PC-9 (cell line): ENCODE results near the gene GRB7. TPM values are rescaled to one million over a fixed set of nuclear protein-coding genes. Genes with fewer than 3 reads are reported as not detected.

ENCODE experiments used
- BruUV-seq: library from RNA; stranded (reverse); fragments of 400-500 nt; replicated peaks from 2 replicates; lab custom pipeline; 2021; lab: Mats Ljungman, UMichigan
- CTCF ChIA-PET: fragments of 300-600 bp; sonication (Branson Sonifier 250); formaldehyde crosslinking; loops from one replicate; lab custom pipeline; 2022; ENCODE audit warnings: antibody characterized with exemption; lab: Charles Lee
- POLR2A ChIA-PET: fragments of 300-600 bp; sonication (Branson Sonifier 250); formaldehyde crosslinking; loops from one replicate; lab custom pipeline; 2022; ENCODE audit warnings: antibody characterized with exemption; ENCODE audit not compliant: unreplicated experiment; lab: Charles Lee
- DNase-seq, 2 experiments: peaks; one replicate each; pipeline versions ENCODE4 v3.0.0 to v3.0.0-alpha.2; 2015 to 2022; ENCODE audit warnings: mixed read lengths in 1 of 2
- H2AFZ ChIP-seq: fragments of 200-600 bp; sonication (generic); 2 replicates; pipeline ENCODE4 v1.8.1; 2017; ENCODE audit warnings: antibody characterized with exemption
- H3F3A ChIP-seq: fragments of 200-600 bp; sonication (generic); 2 replicates; pipeline ENCODE4 v1.8.1; 2017; ENCODE audit warnings: antibody characterized with exemption, mild to moderate bottlenecking, low read depth; ENCODE audit not compliant: insufficient read depth
- H3K27ac ChIP-seq: fragments of 200-600 bp; sonication (generic); 2 replicates; pipeline ENCODE4 v1.6.1; 2016; ENCODE audit warnings: mixed run types
- H3K27me3 ChIP-seq: fragments of 200-600 bp; sonication (generic); 2 replicates; pipeline ENCODE4 v1.6.1; 2016; ENCODE audit warnings: low read depth, mixed run types; ENCODE audit not compliant: insufficient read depth
- H3K36me3 ChIP-seq: fragments of 200-600 bp; sonication (generic); 2 replicates; pipeline ENCODE4 v1.6.1; 2016; ENCODE audit warnings: low read depth, mixed run types
- H3K4me1 ChIP-seq: fragments of 200-600 bp; sonication (generic); replicated peaks from 2 replicates; pipeline ENCODE4 v1.6.1; 2016; ENCODE audit warnings: mixed run types; ENCODE audit not compliant: insufficient read depth
- H3K4me2 ChIP-seq: fragments of 200-600 bp; sonication (generic); 2 replicates; pipeline ENCODE4 v1.6.1; 2017; ENCODE audit warnings: mixed run types
- H3K4me3 ChIP-seq: fragments of 200-600 bp; sonication (generic); 2 replicates; pipeline ENCODE4 v1.6.1; 2016; ENCODE audit warnings: mixed run types
- H3K79me2 ChIP-seq: fragments of 200-600 bp; sonication (generic); 2 replicates; pipeline ENCODE4 v1.6.1; 2017; ENCODE audit warnings: low read depth, mixed run types
- H3K9me2 ChIP-seq: fragments of 200-600 bp; sonication (generic); 2 replicates; pipeline ENCODE4 v1.8.1; 2017; ENCODE audit warnings: mild to moderate bottlenecking; ENCODE audit not compliant: insufficient read depth
- H3K9me3 ChIP-seq: fragments of 200-600 bp; sonication (generic); 2 replicates; pipeline ENCODE4 v1.8.1; 2016; ENCODE audit warnings: low read depth; ENCODE audit not compliant: insufficient read depth
- H4K20me1 ChIP-seq: fragments of 200-600 bp; sonication (generic); 2 replicates; pipeline ENCODE4 v1.8.1; 2017; ENCODE audit not compliant: insufficient read depth
- EZH2 ChIP-seq: fragments of 200-600 bp; sonication (generic); IDR thresholded peaks from 2 replicates; pipeline ENCODE4 v1.8.0; 2017; ENCODE audit warnings: antibody characterized with exemption, low read depth
- intact Hi-C: fragments of 100-400 bp; cut with micrococcal nuclease; formaldehyde crosslinking; loops from one replicate; pipeline ENCODE4 v1.10.0; 2022; ENCODE audit not compliant: unreplicated experiment
- total RNA-seq: library from RNA; stranded (reverse); gene quantifications from 2 replicates; pipeline ENCODE4 v1.2.3, GENCODE V29; 2021
- TF ChIP-seq, protein P1 (sequence below): fragments of 200-600 bp; sonication (generic); conservative IDR thresholded peaks from 2 replicates; pipeline ENCODE4 v1.6.1; 2017; ENCODE audit warnings: mixed run types, antibody characterized with exemption, mild to moderate bottlenecking, moderate library complexity

The GRB7 gene
- total RNA-seq, 1 experiment from 2014 or later = 49.1 TPM

DNA sequence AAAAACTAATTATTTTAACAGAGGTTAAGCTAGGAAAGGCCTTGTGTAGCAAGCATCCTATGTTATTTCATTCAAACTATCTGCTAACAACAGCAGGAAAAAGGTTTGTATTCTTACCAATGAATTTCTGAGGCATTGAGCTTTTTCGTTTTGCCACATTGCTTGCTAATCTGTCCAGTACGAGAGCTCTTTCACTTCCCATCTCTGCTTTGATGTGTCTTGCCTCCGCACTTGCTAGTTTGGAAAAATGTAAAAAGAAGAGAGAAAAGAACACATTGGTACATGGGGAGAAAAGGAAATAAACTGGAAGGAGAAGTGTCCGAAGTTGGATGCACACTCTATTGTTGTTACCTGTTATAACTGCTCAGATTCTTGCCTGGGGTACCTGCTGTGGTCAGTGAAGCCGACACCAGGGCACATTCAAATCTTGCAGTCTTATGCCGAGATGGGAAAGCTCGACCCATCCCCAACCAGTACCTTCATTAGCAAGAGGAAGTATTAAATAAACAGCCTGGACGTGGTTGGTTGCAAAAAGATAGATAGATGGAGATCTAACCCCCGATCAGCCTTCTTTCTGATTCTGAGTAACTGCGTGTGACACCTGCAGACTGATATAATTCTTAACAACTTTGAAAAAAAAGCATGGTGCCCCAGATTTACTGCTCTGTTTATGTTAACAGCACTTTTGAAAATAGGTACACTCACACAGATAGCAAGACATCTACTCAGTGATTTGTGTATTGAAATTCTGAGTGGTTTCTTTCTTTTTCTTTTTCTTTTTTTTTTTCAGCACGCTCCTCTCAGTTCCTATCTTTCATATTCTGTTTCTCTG is 40.0 kb downstream of the GRB7 start:
- intact Hi-C loops = no loop called here
- Histone ChIP-seq H3K4me1 (peaks cover 38% of the 10 kb centered on the region), H3K9me3 (no peaks in the 10 kb centered on the region), H4K20me1 (no peaks in the 10 kb centered on the region), H3K27me3 (no peaks in the 10 kb centered on the region), H3K79me2 (no peaks in the 10 kb centered on the region), H3K4me3 (no peak overlapping the region), H3K9me2 (no peaks in the 10 kb centered on the region), H3K36me3 (no peaks in the 10 kb centered on the region), H3K4me2 (no peak overlapping the region), H3F3A (peaks cover 11% of the 10 kb centered on the region; the same call in 1 of the 2 replicates), H3K27ac (no peak overlapping the region), H2AFZ (no peak overlapping the region)
- POLR2A ChIA-PET = no interaction called here
- no TSS peak for BruUV-seq
- CTCF ChIA-PET = interaction anchor here (0.6 kb wide), 1 partner anchor 84 kb away, joined by 3 read pairs; no protein-coding TSS in a partner anchor
- TF ChIP-seq, protein P1, sequence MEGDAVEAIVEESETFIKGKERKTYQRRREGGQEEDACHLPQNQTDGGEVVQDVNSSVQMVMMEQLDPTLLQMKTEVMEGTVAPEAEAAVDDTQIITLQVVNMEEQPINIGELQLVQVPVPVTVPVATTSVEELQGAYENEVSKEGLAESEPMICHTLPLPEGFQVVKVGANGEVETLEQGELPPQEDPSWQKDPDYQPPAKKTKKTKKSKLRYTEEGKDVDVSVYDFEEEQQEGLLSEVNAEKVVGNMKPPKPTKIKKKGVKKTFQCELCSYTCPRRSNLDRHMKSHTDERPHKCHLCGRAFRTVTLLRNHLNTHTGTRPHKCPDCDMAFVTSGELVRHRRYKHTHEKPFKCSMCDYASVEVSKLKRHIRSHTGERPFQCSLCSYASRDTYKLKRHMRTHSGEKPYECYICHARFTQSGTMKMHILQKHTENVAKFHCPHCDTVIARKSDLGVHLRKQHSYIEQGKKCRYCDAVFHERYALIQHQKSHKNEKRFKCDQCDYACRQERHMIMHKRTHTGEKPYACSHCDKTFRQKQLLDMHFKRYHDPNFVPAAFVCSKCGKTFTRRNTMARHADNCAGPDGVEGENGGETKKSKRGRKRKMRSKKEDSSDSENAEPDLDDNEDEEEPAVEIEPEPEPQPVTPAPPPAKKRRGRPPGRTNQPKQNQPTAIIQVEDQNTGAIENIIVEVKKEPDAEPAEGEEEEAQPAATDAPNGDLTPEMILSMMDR = no peak
- TF ChIP-seq EZH2 = no peak
- no peak for DNase-seq

DNA sequence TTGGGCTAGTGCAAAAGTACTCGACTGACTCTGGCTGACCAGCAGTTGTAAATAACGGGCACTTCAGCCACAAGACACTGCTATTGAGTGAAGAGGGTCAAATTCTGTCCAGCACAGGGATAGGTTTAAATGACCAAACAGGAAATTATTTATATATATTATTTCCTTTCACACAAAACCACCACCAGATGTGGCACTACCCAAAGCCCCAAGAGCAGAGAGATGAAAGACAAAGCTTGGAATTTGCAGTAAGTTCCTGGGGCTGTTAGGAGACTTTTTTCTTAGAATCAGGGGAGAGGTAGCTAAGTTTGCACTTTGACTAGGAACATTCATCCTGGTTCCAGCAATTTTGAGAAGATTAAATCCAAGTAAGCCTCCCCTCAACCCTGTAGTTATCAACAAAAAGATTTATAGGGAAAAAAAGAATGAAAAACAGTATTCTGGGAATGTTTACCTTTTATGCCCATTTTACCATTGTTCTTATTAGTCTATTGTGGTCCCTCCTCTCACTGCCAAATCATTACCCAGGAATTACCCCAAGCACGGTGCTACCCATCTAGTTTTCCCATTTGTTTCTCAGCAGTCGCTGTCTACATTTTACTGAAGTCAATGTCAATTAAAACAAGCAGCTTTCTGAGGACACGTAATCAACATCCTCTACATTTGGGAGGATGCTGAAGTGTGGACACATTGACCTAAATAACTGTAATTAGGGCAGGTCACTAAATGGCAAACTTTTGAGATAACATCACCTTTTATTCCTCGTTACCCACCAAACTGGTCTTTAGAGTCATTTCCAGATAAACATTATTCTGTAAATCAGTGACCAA is 43.5 kb downstream of the GRB7 start:
- intact Hi-C loops = no loop called here
- no peaks in the 10 kb centered on the region for H3K79me2 ChIP-seq
- POLR2A ChIA-PET = interaction anchor here (0.6 kb wide), 2 partner anchors 9 to 11 kb away, joined by 4 to 7 read pairs; no protein-coding TSS in a partner anchor
- no peaks in the 10 kb centered on the region for H4K20me1 ChIP-seq
- H3K9me3 ChIP-seq = no peaks in the 10 kb centered on the region
- CTCF ChIA-PET = no interaction called here
- no peaks in the 10 kb centered on the region for H3K27me3 ChIP-seq
- peaks cover 34% of the 10 kb centered on the region for H3K4me1 ChIP-seq
- H3K4me2 ChIP-seq = peak overlapping the region; percentile 68
- no peak for DNase-seq
- no TSS peak for BruUV-seq
- H3K36me3 ChIP-seq = no peaks in the 10 kb centered on the region
- no peak overlapping the region; the same call in 1 of the 2 replicates for H3K27ac ChIP-seq
- no peak overlapping the region for H3K4me3 ChIP-seq
- H2AFZ ChIP-seq = no peak overlapping the region
- no peak for TF ChIP-seq EZH2
- TF ChIP-seq, protein P1 = no peak
- no peaks in the 10 kb centered on the region for H3K9me2 ChIP-seq
- H3F3A ChIP-seq = peaks cover 14% of the 10 kb centered on the region; the same call in 1 of the 2 replicates

DNA sequence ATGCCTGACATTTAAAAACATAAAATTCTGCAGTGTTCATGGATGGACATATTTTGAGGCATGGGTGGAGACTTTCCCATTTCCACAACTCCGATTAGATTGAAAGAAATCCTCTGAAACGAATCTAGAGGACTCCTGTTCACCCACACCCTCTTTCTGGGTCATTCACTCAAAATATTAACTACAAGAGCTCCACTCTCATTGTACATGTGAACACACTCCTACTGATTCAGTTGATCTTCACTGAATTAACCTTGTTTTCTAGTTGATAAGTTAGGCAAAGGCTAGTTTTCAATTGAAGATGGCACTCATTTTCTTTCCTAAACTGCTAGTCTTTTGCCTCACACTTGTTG is 44.1 kb downstream of the GRB7 start:
- Histone ChIP-seq H3K4me2 (peak overlapping the region; percentile 68), H3K9me2 (no peaks in the 10 kb centered on the region), H2AFZ (no peak overlapping the region; the same call in 1 of the 2 replicates), H3K79me2 (no peaks in the 10 kb centered on the region), H3F3A (peaks cover 14% of the 10 kb centered on the region; the same call in 1 of the 2 replicates), H3K27me3 (no peaks in the 10 kb centered on the region), H4K20me1 (no peaks in the 10 kb centered on the region), H3K4me1 (peaks cover 34% of the 10 kb centered on the region), H3K4me3 (peak overlapping the region; percentile 4; the same call in 1 of the 2 replicates), H3K27ac (peak overlapping the region; percentile 45), H3K36me3 (no peaks in the 10 kb centered on the region), H3K9me3 (no peaks in the 10 kb centered on the region)
- intact Hi-C loops = loop anchor here (1.0 kb wide), 1 partner anchor 12 kb away; no protein-coding TSS in a partner anchor
- BruUV-seq = no TSS peak
- ChIA-PET CTCF (interaction anchor here (0.6 kb wide), 2 partner anchors 77 to 79 kb away, joined by 4 to 9 read pairs; no protein-coding TSS in a partner anchor), POLR2A (interaction anchor here (0.6 kb wide), 2 partner anchors 12 to 95 kb away, joined by 4 read pairs; no protein-coding TSS in a partner anchor)
- no peak for DNase-seq
- no peak for TF ChIP-seq EZH2
- TF ChIP-seq, protein P1 = no peak
